DMS 273 treated with DMSO at 0.1 percent for 48 hours (cell line): ENCODE data around the gene FGGY.
"Not testable (repeated sequence)": the region's sequence is repeated elsewhere in the genome, so short reads cannot be mapped to it uniquely, and the experiment has no call there.

Experiments
- DNase-seq: peaks from one replicate; lab custom pipeline; 2025; lab: John Stamatoyannopoulos, UW

FGGY gene

GRCh38 chr1:59701376-59701775, 404.5 kb downstream of the FGGY start:
- DNase-seq, result no peak

GRCh38 chr1:59703226-59703917, 406.5 kb downstream of the FGGY start:
- DNase-seq, result no peak

- no peak for DNase-seq
These were observed 407.1 kb downstream of the FGGY start for GRCh38 chr1:59703918-59704378.

- no peak for DNase-seq
These were observed 407.8 kb downstream of the FGGY start for GRCh38 chr1:59704716-59705115.

- DNase-seq, result no peak
These were observed 408.8 kb downstream of the FGGY start for GRCh38 chr1:59705466-59706302.

- no peak for DNase-seq
These were observed 409.4 kb downstream of the FGGY start for GRCh38 chr1:59706303-59706599.

- DNase-seq, result no peak
These were observed 410.4 kb downstream of the FGGY start for GRCh38 chr1:59707178-59707791.

GRCh38 chr1:59709333-59709732, 412.4 kb downstream of the FGGY start:
- no peak for DNase-seq

- not testable (repeated sequence) for DNase-seq
These were observed 414.0 kb downstream of the FGGY start for GRCh38 chr1:59710920-59711319.

GRCh38 chr1:59714219-59714618, 417.3 kb downstream of the FGGY start:
- DNase-seq, result no peak

- DNase-seq, result no peak
These were observed 418.1 kb downstream of the FGGY start for GRCh38 chr1:59714966-59715365.

GRCh38 chr1:59716832-59717231, 419.9 kb downstream of the FGGY start:
- no peak for DNase-seq

GRCh38 chr1:59718064-59718988, 421.4 kb downstream of the FGGY start:
- DNase-seq, result no peak

GRCh38 chr1:59718989-59719360, 422.1 kb downstream of the FGGY start:
- DNase-seq, result no peak

- no peak for DNase-seq
These were observed 423.6 kb downstream of the FGGY start for GRCh38 chr1:59720326-59721115.

GRCh38 chr1:59730302-59730701, 433.4 kb downstream of the FGGY start:
- no peak for DNase-seq

GRCh38 chr1:59730759-59731478, 434.0 kb downstream of the FGGY start:
- no peak for DNase-seq

- DNase-seq, result no peak
These were observed 434.7 kb downstream of the FGGY start for GRCh38 chr1:59731591-59731990.

GRCh38 chr1:59732214-59732955, 435.5 kb downstream of the FGGY start:
- DNase-seq, result no peak
